HL-60 (cell line): ENCODE data around the gene ADAMTS15.

Experiments
- DNase-seq, 2 experiments: peaks; one replicate each; pipeline ENCODE4 v3.0.0-alpha.2; 2010 to 2020; ENCODE audit warnings: low read depth in 1 of 2, low spot score in 1 of 2
- H3K27ac ChIP-seq: fragments of 250-450 bp; sonication (Bioruptor Pico); replicated peaks from 2 replicates; pipeline ENCODE4 v1.5.1; 2020; ENCODE audit warnings: mild to moderate bottlenecking, moderate library complexity
- H3K27me3 ChIP-seq: fragments of 250-450 bp; sonication (Bioruptor Pico); 2 replicates; pipeline ENCODE4 v1.5.1; 2021; ENCODE audit warnings: mild to moderate bottlenecking, moderate library complexity; ENCODE audit not compliant: insufficient read depth, poor library complexity, severe bottlenecking
- H3K4me3 ChIP-seq: replicated peaks from 2 replicates; pipeline ENCODE4 v1.5.1; 2011; ENCODE audit warnings: mild to moderate bottlenecking, control low read depth, low read length; ENCODE audit not compliant: insufficient read depth
- GABPA ChIP-seq: IDR thresholded peaks from 2 replicates; pipeline ENCODE4 v1.6.1; 2012; ENCODE audit warnings: low read depth
- POLR2AphosphoS5 ChIP-seq: IDR thresholded peaks from 2 replicates; pipeline ENCODE4 v1.6.1; 2012; ENCODE audit warnings: low read depth
- SPI1 ChIP-seq: IDR thresholded peaks from 2 replicates; pipeline ENCODE4 v1.6.1; 2012; ENCODE audit warnings: low read depth, mild to moderate bottlenecking, borderline replicate concordance
- TF ChIP-seq, protein P1 (sequence below): IDR thresholded peaks from 2 replicates; pipeline ENCODE4 v1.6.1; 2012; ENCODE audit warnings: low read depth; ENCODE audit not compliant: insufficient replicate concordance
- TF ChIP-seq, protein P2 (sequence below): IDR thresholded peaks from one replicate; pipeline ENCODE4 v1.5.1; 2011; ENCODE audit warnings: low read length, control low read depth, inconsistent platforms; ENCODE audit not compliant: insufficient read depth

The ADAMTS15 gene

DNA sequence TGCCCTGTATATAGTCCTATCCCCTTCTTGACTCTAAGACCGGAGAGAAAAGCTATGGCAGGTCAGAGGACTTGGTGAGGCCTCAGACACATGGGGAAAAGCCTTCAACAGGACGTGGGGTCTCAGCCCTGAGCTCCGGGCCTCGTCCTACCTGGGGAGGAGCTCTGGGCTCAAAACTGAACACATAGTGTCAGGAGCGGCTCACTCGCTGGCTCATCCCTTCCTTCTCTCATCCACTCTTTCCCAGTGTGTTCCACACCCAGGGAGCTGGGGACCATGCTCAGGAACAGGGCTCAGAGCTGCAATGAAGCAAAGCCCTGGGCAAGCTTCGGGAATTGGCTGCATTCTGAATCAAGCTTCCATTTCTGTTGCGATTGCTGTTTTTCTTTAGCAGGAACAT lies 14.5 kb downstream of the ADAMTS15 start:
- TF ChIP-seq, protein P1, sequence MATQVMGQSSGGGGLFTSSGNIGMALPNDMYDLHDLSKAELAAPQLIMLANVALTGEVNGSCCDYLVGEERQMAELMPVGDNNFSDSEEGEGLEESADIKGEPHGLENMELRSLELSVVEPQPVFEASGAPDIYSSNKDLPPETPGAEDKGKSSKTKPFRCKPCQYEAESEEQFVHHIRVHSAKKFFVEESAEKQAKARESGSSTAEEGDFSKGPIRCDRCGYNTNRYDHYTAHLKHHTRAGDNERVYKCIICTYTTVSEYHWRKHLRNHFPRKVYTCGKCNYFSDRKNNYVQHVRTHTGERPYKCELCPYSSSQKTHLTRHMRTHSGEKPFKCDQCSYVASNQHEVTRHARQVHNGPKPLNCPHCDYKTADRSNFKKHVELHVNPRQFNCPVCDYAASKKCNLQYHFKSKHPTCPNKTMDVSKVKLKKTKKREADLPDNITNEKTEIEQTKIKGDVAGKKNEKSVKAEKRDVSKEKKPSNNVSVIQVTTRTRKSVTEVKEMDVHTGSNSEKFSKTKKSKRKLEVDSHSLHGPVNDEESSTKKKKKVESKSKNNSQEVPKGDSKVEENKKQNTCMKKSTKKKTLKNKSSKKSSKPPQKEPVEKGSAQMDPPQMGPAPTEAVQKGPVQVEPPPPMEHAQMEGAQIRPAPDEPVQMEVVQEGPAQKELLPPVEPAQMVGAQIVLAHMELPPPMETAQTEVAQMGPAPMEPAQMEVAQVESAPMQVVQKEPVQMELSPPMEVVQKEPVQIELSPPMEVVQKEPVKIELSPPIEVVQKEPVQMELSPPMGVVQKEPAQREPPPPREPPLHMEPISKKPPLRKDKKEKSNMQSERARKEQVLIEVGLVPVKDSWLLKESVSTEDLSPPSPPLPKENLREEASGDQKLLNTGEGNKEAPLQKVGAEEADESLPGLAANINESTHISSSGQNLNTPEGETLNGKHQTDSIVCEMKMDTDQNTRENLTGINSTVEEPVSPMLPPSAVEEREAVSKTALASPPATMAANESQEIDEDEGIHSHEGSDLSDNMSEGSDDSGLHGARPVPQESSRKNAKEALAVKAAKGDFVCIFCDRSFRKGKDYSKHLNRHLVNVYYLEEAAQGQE = no peak
- DNase-seq = no peak
- Histone ChIP-seq H3K27me3 (peaks cover 2% of the 10 kb centered on the region), H3K27ac (no peak overlapping the region), H3K4me3 (no peak overlapping the region)

DNA sequence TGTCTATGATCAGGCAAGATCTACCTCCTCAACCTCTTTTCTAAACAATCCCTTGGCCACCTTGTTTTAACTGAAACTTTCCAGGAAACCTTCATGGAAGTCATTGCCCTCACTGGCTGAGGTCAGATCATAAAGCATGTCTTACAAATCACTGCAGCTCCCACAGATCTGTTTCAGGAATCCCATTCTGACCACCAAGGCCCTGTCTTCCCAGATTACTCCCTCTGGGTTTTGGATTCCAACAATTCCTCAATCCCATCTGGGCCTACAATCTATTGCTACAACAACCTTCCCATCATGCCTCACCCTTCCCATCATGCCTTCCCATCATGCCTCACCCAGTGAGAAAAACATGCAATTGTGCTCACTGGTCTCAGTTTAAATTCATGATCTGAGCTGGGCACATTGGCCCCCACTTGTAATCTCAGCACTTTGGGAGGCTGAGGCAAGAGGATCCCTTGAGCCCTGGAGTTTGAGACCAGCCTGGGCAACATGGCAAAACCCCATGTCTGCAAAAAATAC lies 15.9 kb downstream of the ADAMTS15 start:
- TF ChIP-seq POLR2AphosphoS5 (no peak), GABPA (no peak), SPI1 (no peak)
- TF ChIP-seq, protein P2, sequence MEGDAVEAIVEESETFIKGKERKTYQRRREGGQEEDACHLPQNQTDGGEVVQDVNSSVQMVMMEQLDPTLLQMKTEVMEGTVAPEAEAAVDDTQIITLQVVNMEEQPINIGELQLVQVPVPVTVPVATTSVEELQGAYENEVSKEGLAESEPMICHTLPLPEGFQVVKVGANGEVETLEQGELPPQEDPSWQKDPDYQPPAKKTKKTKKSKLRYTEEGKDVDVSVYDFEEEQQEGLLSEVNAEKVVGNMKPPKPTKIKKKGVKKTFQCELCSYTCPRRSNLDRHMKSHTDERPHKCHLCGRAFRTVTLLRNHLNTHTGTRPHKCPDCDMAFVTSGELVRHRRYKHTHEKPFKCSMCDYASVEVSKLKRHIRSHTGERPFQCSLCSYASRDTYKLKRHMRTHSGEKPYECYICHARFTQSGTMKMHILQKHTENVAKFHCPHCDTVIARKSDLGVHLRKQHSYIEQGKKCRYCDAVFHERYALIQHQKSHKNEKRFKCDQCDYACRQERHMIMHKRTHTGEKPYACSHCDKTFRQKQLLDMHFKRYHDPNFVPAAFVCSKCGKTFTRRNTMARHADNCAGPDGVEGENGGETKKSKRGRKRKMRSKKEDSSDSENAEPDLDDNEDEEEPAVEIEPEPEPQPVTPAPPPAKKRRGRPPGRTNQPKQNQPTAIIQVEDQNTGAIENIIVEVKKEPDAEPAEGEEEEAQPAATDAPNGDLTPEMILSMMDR = no peak
- TF ChIP-seq, protein P1 = no peak
- H3K4me3 ChIP-seq = no peak overlapping the region

DNA sequence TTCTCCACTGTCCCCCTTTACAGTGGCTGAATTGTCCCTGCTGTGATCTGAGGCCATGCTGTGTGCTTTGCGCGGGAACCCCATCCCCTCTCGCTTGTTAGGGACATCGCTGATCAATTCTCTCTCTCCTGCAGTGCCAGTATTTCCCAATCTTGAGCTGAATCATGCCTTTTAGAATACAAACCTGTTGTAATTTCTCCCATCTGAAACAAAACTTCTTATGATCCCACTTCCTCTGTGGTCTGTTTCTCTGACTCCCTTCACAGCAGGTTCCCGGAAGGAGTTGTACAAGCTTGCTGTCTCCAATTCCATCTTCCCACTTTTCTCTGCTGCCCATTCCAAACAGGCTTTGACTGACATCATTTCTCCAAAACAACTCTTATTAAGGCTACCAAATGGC lies 16.8 kb downstream of the ADAMTS15 start:
- peak in 1 of 2 experiments; percentile 54 for DNase-seq
- peaks cover 2% of the 10 kb centered on the region for H3K27me3 ChIP-seq
- TF ChIP-seq POLR2AphosphoS5 = no peak
- no peak for TF ChIP-seq GABPA
- TF ChIP-seq, protein P1 = no peak
- TF ChIP-seq, protein P2 = no peak
- no peak for TF ChIP-seq SPI1
- H3K27ac ChIP-seq = no peak overlapping the region
- no peak overlapping the region for H3K4me3 ChIP-seq

More for the DNA sequence above, 15.9 kb downstream of the ADAMTS15 start:
- Histone ChIP-seq H3K27ac (no peak overlapping the region), H3K27me3 (peaks cover 2% of the 10 kb centered on the region)
- DNase-seq = no peak
